H1 (cell line): ENCODE results near the gene PPP3CB. TPM values are rescaled to one million over a fixed set of nuclear protein-coding genes. Genes with fewer than 3 reads are reported as not detected.

Experiments
- HDAC6 ChIP-seq: IDR thresholded peaks from one replicate; pipeline ENCODE4 v1.7.1; 2012; ENCODE audit warnings: low read depth, mild to moderate bottlenecking, inconsistent platforms, low read length, moderate library complexity
- SAP30 ChIP-seq: fragments of 300-600 bp; sonication (generic); IDR thresholded peaks from 2 replicates; pipeline ENCODE4 v1.7.1; 2012; ENCODE audit warnings: low read length, moderate library complexity, mild to moderate bottlenecking, inconsistent platforms; ENCODE audit not compliant: insufficient read depth, insufficient replicate concordance
- TAF7 ChIP-seq: optimal IDR thresholded peaks from 2 replicates; pipeline ENCODE3; 2011; ENCODE audit warnings: low read depth, mild to moderate bottlenecking, inconsistent platforms, low read length, moderate library complexity, borderline replicate concordance
- polyA plus RNA-seq, 7 experiments: library from polyadenylated mRNA; depleted of rRNA in 3 of 7; stranded (reverse) in 5 of 7; unstranded in 2 of 7; fragments of >200 nt in 5 of 7; fragments of 200-250 nt in 2 of 7; gene quantifications; 1 replicate in 5 of 7; 2 replicates in 1 of 7; 4 replicates in 1 of 7; pipeline versions ENCODE4 v1.2.1 to v1.2.3, GENCODE V29; 2011 to 2013; ENCODE audit warnings: missing spikeins in 2 of 7, mixed read lengths in 2 of 7
- total RNA-seq: library from RNA; stranded (reverse); fragmentation: NEBNext Ultra II Directional; extraction: Animal tissue kit (Norgen Biotek cat#: 25700); gene quantifications from 2 replicates; pipeline ENCODE4 v1.2.1, GENCODE V29; 2021

The PPP3CB gene
- total and polyA plus RNA-seq, 2 of the 8 experiments (the other 6 are each of a cell fraction or from before 2014, with no cell fraction given): 10.5 to 36.3 TPM

GRCh38 chr10:73399063-73399462, 96.8 kb downstream of the PPP3CB start (continued):
- no peak for TF ChIP-seq TAF7
- TF ChIP-seq HDAC6: no peak
- no peak for TF ChIP-seq SAP30
